ENCODE results near the gene FAM13A.

The FAM13A gene

DNA sequence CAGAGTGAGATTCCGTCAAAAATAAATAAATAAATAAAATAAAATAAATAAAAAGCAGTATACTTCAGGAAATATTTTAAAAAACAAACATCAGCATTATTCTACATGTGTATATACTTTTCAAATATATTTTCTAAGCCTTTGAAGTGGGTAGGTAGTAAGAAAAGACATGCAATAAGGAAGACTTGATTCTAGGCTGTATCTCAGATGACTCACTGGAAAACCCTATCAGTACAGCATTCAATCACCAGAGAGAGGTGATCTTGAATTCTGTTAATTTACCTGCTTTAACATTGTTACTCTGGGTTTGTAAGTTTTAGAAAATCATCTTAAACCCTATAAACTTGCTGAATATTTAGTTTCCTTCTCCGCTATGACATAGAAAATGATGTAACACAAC lies 252.8 kb downstream of the FAM13A start:
- no peak for DNase-seq

- DNase-seq, result no peak
Observed at GRCh38 chr4:88803600-88804096, 253.3 kb downstream of the FAM13A start.

- no peak for DNase-seq
Observed at GRCh38 chr4:88802585-88803286, 254.2 kb downstream of the FAM13A start.

- no peak for DNase-seq
Observed at GRCh38 chr4:88802138-88802537, 254.8 kb downstream of the FAM13A start.

DNA sequence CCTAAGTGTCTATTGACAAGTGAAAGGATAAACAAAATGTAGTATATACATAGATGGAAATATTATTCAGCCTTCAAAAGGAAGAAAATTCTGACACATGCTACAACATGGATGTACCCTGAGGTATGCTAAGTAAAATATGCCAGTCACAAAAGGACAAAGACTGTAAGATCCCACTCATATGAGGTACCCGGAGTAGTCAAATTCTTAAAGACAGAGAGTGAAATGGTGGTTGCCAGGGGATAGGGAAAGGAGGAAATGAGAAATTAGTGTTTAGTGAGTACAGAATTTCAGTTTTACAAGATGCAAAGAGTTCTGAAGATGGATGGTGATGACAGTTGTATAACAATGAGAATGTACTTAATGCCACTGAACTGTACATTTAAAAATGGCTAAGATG lies 257.1 kb downstream of the FAM13A start:
- DNase-seq, result no peak

DNA sequence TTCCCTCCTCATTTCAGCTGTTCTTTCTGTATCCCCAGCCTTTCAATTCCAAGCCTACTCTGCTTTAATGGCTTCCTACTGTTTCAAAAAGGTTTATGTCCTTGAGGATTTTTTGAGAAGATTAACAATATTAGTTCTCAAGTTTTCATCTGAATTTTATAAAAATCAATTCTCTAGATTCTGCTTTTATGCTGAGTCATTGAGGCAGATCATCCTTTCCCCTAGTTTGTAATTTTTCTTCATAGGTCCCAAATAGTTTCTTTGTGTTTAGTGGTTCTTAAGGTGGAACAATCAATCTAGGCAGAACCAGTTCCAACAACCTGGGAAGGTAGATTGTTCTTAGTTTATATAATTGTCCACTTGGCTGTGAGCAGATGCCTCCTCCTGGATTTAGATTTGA lies 259.3 kb downstream of the FAM13A start:
- no peak for DNase-seq

GRCh38 chr4:88796545-88796944 lies 260.4 kb downstream of the FAM13A start:
- no peak for DNase-seq

- no peak for DNase-seq
Observed at GRCh38 chr4:88794952-88795351, 262.0 kb downstream of the FAM13A start.

- DNase-seq, result no peak
Observed at GRCh38 chr4:88794087-88794690, 262.8 kb downstream of the FAM13A start.

DNA sequence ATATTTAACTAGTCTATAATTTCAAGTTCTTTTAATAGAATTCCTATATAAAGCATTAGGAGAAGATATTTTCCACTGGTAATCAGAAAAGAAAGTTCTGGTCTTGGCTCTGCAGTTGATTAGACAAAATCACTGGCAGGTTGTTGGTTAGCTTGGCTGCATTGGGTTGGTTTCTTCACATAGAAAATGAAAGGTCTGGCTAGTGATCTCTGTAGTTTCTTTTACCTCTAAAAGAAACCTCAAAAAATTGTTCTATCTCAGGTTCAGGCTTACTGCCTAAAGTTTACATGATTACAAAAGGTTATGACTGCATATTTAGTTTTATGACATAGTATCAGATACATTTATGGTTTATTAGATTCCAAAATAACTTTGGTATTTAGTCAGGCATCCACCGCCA lies 263.5 kb downstream of the FAM13A start:
- no peak for DNase-seq

- DNase-seq, result no peak
Observed at GRCh38 chr4:88792821-88793220, 264.2 kb downstream of the FAM13A start.

- no peak for DNase-seq
Observed at GRCh38 chr4:88792268-88792781, 264.7 kb downstream of the FAM13A start.

- DNase-seq, result no peak
Observed at GRCh38 chr4:88791274-88791673, 265.7 kb downstream of the FAM13A start.

- no peak for DNase-seq
Observed at GRCh38 chr4:88788895-88789294, 268.1 kb downstream of the FAM13A start.

DNA sequence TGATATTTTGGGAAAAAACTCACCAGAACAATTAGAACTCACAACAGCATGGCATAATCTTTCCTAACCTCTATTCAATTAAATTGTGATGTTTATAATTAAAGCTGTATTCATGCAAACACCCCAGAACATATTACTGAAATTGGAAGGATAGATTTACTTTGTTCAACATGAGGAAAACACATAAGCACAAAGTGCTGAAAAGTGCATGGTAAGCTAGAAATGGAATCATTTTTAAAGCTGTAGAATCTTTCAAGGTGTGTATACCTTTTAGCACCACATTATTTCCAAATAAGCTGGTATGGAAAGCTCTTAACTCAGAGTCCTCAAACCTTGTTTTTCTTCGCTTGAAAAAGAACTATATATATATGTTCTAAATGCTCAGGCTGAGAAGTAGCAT lies 268.6 kb downstream of the FAM13A start:
- DNase-seq, result no peak

- DNase-seq, result no peak
Observed at GRCh38 chr4:88786011-88786410, 271.0 kb downstream of the FAM13A start.

- DNase-seq, result no peak
Observed at GRCh38 chr4:88780389-88780788, 276.6 kb downstream of the FAM13A start.

GRCh38 chr4:88779431-88779830 lies 277.6 kb downstream of the FAM13A start:
- DNase-seq, result no peak

GRCh38 chr4:88775529-88775928 lies 281.5 kb downstream of the FAM13A start:
- no peak for DNase-seq

- no peak for DNase-seq
Observed at GRCh38 chr4:88775026-88775425, 282.0 kb downstream of the FAM13A start.

- DNase-seq, result no peak
Observed at GRCh38 chr4:88771883-88772450, 285.0 kb downstream of the FAM13A start.

- DNase-seq, result no peak
Observed at GRCh38 chr4:88765729-88766128, 291.3 kb downstream of the FAM13A start.

DNA sequence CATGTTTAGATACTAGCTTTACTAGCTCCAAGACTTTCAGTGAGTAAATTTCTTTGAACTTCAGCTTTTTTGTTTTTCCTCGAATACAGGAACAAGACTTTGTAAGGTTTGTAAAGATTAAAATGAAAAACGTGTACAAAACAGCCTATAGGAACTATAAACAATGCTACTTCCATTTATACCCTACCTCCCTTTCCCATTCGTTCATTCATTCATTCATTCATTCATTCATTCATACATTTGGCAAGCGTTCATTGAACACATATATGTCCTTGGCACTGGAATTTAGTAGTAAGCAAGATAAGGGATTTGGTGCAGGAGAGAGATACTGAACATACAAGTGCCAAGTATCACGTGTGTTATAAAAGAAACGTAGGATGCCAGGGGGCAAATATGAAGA lies 293.9 kb downstream of the FAM13A start:
- DNase-seq, result no peak

DNA sequence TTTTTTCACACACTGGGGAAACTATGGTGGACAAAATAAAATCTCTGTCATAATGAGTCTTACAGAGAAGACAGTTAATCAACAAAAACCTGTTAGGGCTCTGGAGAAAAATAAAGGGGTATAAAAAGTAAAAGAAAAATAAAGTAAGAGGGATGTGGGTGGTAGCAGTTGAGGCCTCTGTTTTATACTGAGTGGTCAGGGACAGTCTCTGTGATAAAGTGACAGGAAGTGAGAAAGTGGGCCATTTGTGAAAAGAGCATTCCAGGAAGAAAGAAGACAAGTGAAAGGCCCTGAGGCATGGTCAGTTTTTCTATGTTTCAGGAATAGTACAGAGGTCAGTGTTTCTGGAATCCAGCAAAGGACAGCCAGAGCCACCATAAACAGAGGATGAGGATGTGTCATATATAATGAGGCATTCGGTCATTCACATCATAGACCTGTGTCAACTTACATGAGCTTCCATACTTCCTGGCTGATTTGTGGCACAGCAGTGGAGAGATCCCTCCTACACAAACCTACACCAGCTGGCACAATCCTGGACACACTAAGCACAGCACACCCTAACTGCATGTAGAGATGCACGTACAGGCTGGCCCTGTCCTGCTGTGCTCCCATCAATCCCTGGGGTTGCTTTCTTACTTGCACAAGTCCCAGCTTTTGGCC lies 295.0 kb downstream of the FAM13A start:
- DNase-seq, result no peak

All from activated naive CD4-positive, alpha-beta T cell (primary cell).